Measurements from ENCODE around the gene ZNF521.
A peak's percentile ranks its signal among the peaks of the same experiment; 100 is the strongest.

The ZNF521 gene

DNA sequence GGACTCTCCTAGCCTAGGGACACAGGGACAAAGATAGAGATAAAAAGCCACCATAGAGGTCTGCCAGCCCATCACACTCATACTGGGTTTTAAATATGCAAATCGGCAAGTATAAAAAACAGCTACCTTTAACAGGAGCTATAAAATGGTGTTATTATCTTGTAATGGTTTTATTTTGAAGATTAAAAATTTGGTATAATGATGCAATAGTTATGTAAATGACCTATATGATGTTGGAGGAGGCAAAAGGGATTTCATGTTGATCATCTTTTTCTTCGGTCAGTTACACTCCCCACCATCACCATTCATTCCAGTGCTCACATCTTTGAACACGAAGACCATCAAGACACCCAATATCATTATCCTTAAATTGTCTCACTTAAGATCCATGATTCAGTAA lies 11.2 kb downstream of the ZNF521 start:
- TF ChIP-seq, protein P1, sequence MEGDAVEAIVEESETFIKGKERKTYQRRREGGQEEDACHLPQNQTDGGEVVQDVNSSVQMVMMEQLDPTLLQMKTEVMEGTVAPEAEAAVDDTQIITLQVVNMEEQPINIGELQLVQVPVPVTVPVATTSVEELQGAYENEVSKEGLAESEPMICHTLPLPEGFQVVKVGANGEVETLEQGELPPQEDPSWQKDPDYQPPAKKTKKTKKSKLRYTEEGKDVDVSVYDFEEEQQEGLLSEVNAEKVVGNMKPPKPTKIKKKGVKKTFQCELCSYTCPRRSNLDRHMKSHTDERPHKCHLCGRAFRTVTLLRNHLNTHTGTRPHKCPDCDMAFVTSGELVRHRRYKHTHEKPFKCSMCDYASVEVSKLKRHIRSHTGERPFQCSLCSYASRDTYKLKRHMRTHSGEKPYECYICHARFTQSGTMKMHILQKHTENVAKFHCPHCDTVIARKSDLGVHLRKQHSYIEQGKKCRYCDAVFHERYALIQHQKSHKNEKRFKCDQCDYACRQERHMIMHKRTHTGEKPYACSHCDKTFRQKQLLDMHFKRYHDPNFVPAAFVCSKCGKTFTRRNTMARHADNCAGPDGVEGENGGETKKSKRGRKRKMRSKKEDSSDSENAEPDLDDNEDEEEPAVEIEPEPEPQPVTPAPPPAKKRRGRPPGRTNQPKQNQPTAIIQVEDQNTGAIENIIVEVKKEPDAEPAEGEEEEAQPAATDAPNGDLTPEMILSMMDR (conservative IDR thresholded peaks at IDR 0.05; ENCODE audit: control insufficient read depth, insufficient read depth, low read depth, low read length) = no peak
- H3K4me3 ChIP-seq (ENCODE audit: control insufficient read depth, low read depth, low read length) = no peak overlapping the region
- no peak for DNase-seq (ENCODE audit: low read depth)

DNA sequence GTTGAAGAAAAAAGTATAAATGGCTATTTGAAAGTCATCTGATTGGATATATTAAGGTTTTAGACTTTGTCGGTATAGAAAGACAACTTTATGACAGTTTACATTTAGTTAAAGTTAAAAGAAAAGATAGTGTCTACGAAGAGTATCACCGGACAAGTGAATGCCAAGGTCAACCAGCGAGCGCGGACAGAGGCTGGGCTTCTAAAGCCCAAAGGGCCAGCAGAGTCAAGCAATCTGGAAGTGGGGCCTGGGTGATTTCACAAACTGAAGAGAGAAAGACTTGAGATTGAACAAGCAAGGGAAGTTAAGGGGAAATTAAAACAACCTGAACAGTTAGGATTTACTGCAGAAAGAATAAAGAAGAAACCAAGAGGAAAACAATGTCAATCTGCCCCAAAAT lies 16.3 kb downstream of the ZNF521 start:
- H3K4me3 ChIP-seq (ENCODE audit: control insufficient read depth, low read depth, low read length) = no peak overlapping the region
- DNase-seq (ENCODE audit: low read depth) = no peak
- TF ChIP-seq, protein P1 (conservative IDR thresholded peaks at IDR 0.05; ENCODE audit: control insufficient read depth, insufficient read depth, low read depth, low read length) = no peak

DNA sequence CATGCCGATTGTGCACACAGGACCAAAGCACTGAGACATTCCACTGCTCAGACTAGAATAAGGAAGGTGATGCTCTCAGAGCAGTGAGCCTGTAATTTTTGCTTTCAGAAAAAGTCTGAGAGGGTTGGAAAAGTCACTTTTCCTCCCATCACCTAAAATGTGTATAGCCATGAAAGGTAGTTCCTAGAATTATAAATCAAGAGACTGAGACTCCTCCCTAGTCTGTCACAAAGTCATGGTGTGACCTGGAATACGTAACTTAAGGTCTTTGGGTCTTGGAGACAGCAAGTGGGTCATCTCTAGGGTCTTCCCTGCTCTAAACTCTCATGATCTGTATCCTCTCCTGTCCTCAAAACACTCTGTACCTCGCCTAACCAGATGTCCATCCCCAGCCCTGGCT lies 16.9 kb downstream of the ZNF521 start:
- TF ChIP-seq, protein P1 (conservative IDR thresholded peaks at IDR 0.05; ENCODE audit: control insufficient read depth, insufficient read depth, low read depth, low read length) = no peak
- DNase-seq (ENCODE audit: low read depth) = no peak
- no peak overlapping the region for H3K4me3 ChIP-seq (ENCODE audit: control insufficient read depth, low read depth, low read length)

DNA sequence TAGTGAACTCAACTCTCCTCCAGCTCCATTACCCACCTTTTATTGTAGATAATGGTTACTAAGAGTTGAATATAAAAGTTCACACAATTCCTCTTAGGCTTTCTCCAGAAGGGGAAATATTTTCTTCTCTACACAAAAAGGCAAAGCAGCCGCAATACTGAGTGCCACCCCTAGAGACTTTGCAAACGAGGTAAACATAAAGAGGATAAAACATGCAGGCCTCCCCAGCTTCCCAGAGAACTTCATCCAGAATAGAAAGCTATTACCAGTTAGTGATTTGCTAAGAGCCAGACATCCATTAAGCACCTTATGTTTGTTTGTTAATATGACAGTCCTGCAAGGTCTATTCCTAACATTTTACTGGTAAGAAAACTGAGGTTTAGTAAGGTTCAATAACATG lies 17.4 kb downstream of the ZNF521 start:
- H3K4me3 ChIP-seq (ENCODE audit: control insufficient read depth, low read depth, low read length) = no peak overlapping the region
- DNase-seq (ENCODE audit: low read depth) = no peak
- TF ChIP-seq, protein P1 (conservative IDR thresholded peaks at IDR 0.05; ENCODE audit: control insufficient read depth, insufficient read depth, low read depth, low read length) = peak; percentile 29

DNA sequence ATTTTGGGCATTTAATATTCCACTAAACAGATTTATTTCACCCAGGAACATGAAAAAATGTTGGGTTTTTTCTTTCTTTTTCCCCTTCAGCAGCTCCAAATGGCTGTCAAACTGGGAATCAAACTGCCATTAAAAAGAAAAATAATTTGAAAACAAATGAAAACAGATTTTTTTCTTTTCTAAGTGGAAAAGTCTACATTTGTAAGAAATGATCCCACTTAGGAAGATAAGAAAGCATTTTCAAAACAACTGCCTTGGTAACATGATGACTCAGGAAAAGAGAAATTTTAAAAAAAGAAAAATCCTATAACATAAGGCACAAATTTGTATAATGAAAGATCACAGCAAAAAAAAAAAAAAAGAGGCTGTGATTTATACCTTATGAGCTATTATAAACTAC lies 20.0 kb downstream of the ZNF521 start:
- TF ChIP-seq, protein P1 (conservative IDR thresholded peaks at IDR 0.05; ENCODE audit: control insufficient read depth, insufficient read depth, low read depth, low read length) = no peak
- no peak overlapping the region for H3K4me3 ChIP-seq (ENCODE audit: control insufficient read depth, low read depth, low read length)
- no peak for DNase-seq (ENCODE audit: low read depth)

DNA sequence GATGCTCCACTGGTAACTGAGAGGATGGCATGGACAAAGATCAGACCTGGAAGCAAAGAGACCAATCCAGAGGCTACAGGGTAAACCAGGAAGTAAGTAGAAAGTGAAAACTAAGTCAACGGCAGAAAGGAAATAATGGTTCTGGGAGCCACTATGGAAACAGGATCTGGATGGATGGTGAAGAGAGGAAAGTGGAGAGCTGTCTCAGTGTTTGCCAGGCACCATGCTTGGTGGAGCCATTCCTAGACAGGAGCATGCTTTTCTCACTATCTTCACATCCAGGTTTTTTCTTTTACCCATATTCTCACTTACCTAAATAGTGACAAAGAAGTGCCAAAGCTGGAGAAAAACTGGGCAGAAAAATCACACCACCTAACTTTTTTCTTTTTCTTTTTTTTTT lies 22.2 kb downstream of the ZNF521 start:
- no peak for DNase-seq (ENCODE audit: low read depth)
- TF ChIP-seq, protein P1 (conservative IDR thresholded peaks at IDR 0.05; ENCODE audit: control insufficient read depth, insufficient read depth, low read depth, low read length) = no peak
- H3K4me3 ChIP-seq (ENCODE audit: control insufficient read depth, low read depth, low read length) = no peak overlapping the region

DNA sequence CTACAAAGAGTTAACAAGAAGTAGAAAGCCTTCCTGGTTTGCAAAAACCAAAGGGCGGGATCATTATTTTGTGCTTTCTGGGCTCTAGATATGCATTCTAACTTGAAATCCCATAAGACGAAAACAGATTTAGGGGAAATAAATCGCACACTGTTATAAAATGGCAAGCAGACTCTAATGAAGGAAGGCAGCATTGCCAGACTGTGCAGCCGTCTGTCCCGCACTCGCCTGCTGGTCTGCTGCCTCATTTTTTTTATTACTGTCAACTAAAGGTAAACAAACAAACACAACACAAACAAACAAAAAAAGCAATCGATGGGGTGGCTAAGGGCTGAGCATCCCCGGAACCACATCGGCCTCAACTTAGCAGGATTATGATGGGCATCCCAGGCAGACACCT lies 24.4 kb downstream of the ZNF521 start:
- H3K4me3 ChIP-seq (ENCODE audit: control insufficient read depth, low read depth, low read length) = no peak overlapping the region
- no peak for DNase-seq (ENCODE audit: low read depth)
- TF ChIP-seq, protein P1 (conservative IDR thresholded peaks at IDR 0.05; ENCODE audit: control insufficient read depth, insufficient read depth, low read depth, low read length) = no peak

Measured in fibroblast of mammary gland (primary cell).